HL-60 (cell line): Measurements from ENCODE around the gene SLC16A11.
A peak's percentile ranks its signal among the peaks of the same experiment; 100 is the strongest.

Experiments used
- DNase-seq, 2 experiments: peaks; one replicate each; pipeline ENCODE4 v3.0.0-alpha.2; 2010 to 2020; ENCODE audit warnings: low read depth in 1 of 2, low spot score in 1 of 2
- H3K27ac ChIP-seq: fragments of 250-450 bp; sonication (Bioruptor Pico); replicated peaks from 2 replicates; pipeline ENCODE4 v1.5.1; 2020; ENCODE audit warnings: mild to moderate bottlenecking, moderate library complexity
- H3K27me3 ChIP-seq: fragments of 250-450 bp; sonication (Bioruptor Pico); 2 replicates; pipeline ENCODE4 v1.5.1; 2021; ENCODE audit warnings: mild to moderate bottlenecking, moderate library complexity; ENCODE audit not compliant: insufficient read depth, poor library complexity, severe bottlenecking
- H3K4me3 ChIP-seq: replicated peaks from 2 replicates; pipeline ENCODE4 v1.5.1; 2011; ENCODE audit warnings: mild to moderate bottlenecking, control low read depth, low read length; ENCODE audit not compliant: insufficient read depth
- GABPA ChIP-seq: IDR thresholded peaks from 2 replicates; pipeline ENCODE4 v1.6.1; 2012; ENCODE audit warnings: low read depth
- POLR2AphosphoS5 ChIP-seq: IDR thresholded peaks from 2 replicates; pipeline ENCODE4 v1.6.1; 2012; ENCODE audit warnings: low read depth
- SPI1 ChIP-seq: IDR thresholded peaks from 2 replicates; pipeline ENCODE4 v1.6.1; 2012; ENCODE audit warnings: low read depth, mild to moderate bottlenecking, borderline replicate concordance
- TF ChIP-seq, protein P1 (sequence below): IDR thresholded peaks from 2 replicates; pipeline ENCODE4 v1.6.1; 2012; ENCODE audit warnings: low read depth; ENCODE audit not compliant: insufficient replicate concordance
- TF ChIP-seq, protein P2 (sequence below): IDR thresholded peaks from one replicate; pipeline ENCODE4 v1.5.1; 2011; ENCODE audit warnings: low read length, control low read depth, inconsistent platforms; ENCODE audit not compliant: insufficient read depth

SLC16A11 gene

DNA sequence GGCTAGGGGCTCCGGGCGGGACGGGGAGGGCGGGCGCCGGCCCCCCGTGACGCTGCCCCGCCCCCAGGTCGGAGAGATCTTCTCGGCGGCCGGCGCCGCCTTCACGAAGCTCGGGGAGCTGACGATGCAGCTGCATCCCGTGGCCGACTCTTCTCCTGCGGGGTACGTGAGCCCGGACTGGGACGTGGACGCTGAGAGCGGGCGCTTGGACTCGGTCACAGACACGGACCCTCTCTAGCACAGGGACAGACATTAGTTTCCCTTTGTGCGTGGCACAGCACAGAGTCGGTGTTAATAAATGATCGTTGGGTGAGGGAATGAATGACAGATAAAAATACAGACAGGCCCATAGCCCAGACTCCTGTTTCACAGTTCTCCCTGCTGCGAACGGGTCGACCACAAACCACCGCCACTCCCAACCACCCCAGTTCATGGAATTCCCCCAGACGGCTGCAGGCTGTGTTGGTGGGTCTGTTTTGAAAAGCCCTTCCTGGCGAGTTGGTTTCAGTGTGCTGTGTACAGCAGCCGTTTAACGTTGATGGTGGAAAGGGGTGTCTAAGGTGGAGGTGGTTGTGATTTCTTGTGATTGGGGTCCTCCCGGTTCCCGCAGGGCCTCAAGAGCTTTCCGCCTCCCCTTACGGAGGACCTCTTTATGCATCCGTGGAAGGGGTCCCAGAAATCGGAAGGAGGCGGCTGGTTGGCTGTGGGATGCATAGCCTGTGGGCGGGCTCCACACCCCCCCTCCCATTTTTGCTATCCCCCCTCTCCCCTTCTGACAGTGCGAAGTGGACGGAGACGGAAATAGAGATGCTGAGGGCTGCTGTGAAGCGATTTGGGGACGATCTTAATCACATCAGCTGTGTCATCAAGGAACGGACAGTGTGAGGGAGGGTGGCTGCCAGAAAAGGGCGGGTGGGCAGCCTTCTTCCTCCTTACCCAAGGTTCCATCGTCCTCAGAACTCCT lies 28.6 kb downstream of the SLC16A11 start:
- DNase-seq = no peak
- Histone ChIP-seq H3K27me3 (no peaks in the 10 kb centered on the region), H3K27ac (peak overlapping the region; percentile 99), H3K4me3 (peak overlapping the region; percentile 45)
- TF ChIP-seq SPI1 (no peak), POLR2AphosphoS5 (no peak), GABPA (no peak)
- TF ChIP-seq, protein P1, sequence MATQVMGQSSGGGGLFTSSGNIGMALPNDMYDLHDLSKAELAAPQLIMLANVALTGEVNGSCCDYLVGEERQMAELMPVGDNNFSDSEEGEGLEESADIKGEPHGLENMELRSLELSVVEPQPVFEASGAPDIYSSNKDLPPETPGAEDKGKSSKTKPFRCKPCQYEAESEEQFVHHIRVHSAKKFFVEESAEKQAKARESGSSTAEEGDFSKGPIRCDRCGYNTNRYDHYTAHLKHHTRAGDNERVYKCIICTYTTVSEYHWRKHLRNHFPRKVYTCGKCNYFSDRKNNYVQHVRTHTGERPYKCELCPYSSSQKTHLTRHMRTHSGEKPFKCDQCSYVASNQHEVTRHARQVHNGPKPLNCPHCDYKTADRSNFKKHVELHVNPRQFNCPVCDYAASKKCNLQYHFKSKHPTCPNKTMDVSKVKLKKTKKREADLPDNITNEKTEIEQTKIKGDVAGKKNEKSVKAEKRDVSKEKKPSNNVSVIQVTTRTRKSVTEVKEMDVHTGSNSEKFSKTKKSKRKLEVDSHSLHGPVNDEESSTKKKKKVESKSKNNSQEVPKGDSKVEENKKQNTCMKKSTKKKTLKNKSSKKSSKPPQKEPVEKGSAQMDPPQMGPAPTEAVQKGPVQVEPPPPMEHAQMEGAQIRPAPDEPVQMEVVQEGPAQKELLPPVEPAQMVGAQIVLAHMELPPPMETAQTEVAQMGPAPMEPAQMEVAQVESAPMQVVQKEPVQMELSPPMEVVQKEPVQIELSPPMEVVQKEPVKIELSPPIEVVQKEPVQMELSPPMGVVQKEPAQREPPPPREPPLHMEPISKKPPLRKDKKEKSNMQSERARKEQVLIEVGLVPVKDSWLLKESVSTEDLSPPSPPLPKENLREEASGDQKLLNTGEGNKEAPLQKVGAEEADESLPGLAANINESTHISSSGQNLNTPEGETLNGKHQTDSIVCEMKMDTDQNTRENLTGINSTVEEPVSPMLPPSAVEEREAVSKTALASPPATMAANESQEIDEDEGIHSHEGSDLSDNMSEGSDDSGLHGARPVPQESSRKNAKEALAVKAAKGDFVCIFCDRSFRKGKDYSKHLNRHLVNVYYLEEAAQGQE = no peak
- TF ChIP-seq, protein P2, sequence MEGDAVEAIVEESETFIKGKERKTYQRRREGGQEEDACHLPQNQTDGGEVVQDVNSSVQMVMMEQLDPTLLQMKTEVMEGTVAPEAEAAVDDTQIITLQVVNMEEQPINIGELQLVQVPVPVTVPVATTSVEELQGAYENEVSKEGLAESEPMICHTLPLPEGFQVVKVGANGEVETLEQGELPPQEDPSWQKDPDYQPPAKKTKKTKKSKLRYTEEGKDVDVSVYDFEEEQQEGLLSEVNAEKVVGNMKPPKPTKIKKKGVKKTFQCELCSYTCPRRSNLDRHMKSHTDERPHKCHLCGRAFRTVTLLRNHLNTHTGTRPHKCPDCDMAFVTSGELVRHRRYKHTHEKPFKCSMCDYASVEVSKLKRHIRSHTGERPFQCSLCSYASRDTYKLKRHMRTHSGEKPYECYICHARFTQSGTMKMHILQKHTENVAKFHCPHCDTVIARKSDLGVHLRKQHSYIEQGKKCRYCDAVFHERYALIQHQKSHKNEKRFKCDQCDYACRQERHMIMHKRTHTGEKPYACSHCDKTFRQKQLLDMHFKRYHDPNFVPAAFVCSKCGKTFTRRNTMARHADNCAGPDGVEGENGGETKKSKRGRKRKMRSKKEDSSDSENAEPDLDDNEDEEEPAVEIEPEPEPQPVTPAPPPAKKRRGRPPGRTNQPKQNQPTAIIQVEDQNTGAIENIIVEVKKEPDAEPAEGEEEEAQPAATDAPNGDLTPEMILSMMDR = no peak

DNA sequence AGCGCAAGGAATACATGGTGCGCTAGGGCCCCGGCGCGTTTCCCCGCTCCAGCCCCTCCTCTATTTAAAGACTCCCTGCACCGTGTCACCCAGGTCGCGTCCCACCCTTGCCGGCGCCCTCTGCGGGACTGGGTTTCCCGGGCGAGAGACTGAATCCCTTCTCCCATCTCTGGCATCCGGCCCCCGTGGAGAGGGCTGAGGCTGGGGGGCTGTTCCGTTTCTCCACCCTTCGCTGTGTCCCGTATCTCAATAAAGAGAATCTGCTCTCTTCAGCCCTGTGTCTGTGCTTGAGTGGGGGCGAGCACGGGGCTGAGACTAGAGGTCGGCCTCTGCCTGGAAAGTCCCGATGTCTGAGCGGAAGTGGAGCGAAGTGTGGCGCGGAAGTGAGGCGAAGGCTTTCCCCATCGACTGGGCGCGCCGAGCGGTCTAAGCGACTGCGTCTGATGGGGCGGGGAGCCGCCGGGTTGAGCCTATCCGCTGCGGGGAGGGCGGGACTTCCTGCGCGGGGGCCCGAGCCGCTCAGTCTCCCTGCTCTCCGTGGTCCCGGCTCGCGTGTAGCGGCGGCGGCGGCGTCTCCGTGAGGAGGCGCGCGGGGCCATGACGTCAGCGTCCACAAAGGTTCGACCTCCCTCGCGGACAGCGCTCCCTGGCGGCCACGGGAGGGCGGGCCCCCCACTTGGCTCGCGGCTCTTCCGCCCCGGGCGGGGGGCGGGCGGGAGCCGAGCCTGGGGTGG lies 29.5 kb downstream of the SLC16A11 start:
- Histone ChIP-seq H3K27ac (peak overlapping the region; percentile 99), H3K27me3 (no peaks in the 10 kb centered on the region), H3K4me3 (peak overlapping the region; percentile 65)
- DNase-seq = peak; percentile 76 to 92
- TF ChIP-seq GABPA = peak; percentile 65; the same call in 1 of the 2 replicates
- TF ChIP-seq POLR2AphosphoS5 = peak; percentile 90
- TF ChIP-seq, protein P2 = peak; percentile 12
- TF ChIP-seq SPI1 = peak; percentile 76
- TF ChIP-seq, protein P1 = no peak

DNA sequence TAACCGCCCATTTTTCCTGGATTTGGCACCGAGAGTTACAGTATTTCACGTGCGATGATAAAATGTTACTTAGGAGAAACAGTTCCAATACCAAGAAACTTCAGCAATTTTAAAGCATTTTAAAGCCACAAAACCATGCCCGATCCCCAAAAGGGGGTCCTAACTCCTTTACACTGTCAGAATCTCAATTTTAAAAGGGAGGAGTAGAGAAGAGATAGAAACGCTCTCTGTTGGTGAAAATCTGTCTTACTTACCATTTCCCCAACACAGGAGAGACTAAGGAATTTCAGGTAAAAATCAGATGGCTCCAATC lies 32.0 kb downstream of the SLC16A11 start:
- no peaks in the 10 kb centered on the region for H3K27me3 ChIP-seq
- DNase-seq = no peak
- no peak for TF ChIP-seq GABPA
- TF ChIP-seq, protein P1 = no peak
- peak; percentile 21; the same call in 1 of the 2 replicates for TF ChIP-seq POLR2AphosphoS5
- TF ChIP-seq, protein P2 = no peak
- TF ChIP-seq SPI1 = no peak
- peak overlapping the region; percentile 99 for H3K27ac ChIP-seq
- peak overlapping the region; percentile 65 for H3K4me3 ChIP-seq
